Mononuclear cell (primary cell): Measurements from ENCODE around the gene GFOD1. TPM values are rescaled to one million over a fixed set of nuclear protein-coding genes. Genes with fewer than 3 reads are reported as not detected.

Experiments used
- total RNA-seq: library from RNA; depleted of rRNA; stranded (reverse); fragments of >200 nt; gene quantifications from one replicate; pipeline ENCODE4 v1.2.3, GENCODE V29; 2012

The GFOD1 gene
- total RNA-seq, 1 donor = 10.3 TPM

Other genes starting within 250 kb of the GFOD1 start
- 57.7 TPM for gene TBC1D7, start 159.1 kb downstream of the GFOD1 start, total RNA-seq
- 6.2 TPM for gene SIRT5, start 87.0 kb upstream of the GFOD1 start, total RNA-seq
- 46.2 TPM for gene NOL7, start 127.7 kb upstream of the GFOD1 start, total RNA-seq
- 61.4 TPM for gene RANBP9, start 224.2 kb upstream of the GFOD1 start, total RNA-seq